Measurements from ENCODE around the gene AGBL1. TPM values are rescaled to one million over a fixed set of nuclear protein-coding genes. Genes with fewer than 3 reads are reported as not detected.

AGBL1 gene
- total RNA-seq, 3 donors from 2014 or later (not counting 1 experiment from before 2014, with no cell fraction given), result not detected

- intact Hi-C loops (cut with micrococcal nuclease), result no loop called here
- no peaks in the 10 kb centered on the region for H3K36me3 Mint-ChIP-seq
- H3K27me3 Mint-ChIP-seq (ENCODE audit: low read depth in 2 of 2), result peaks cover 0 to 6% of the 10 kb centered on the region in 2 donors
- TF ChIP-seq, protein P1, sequence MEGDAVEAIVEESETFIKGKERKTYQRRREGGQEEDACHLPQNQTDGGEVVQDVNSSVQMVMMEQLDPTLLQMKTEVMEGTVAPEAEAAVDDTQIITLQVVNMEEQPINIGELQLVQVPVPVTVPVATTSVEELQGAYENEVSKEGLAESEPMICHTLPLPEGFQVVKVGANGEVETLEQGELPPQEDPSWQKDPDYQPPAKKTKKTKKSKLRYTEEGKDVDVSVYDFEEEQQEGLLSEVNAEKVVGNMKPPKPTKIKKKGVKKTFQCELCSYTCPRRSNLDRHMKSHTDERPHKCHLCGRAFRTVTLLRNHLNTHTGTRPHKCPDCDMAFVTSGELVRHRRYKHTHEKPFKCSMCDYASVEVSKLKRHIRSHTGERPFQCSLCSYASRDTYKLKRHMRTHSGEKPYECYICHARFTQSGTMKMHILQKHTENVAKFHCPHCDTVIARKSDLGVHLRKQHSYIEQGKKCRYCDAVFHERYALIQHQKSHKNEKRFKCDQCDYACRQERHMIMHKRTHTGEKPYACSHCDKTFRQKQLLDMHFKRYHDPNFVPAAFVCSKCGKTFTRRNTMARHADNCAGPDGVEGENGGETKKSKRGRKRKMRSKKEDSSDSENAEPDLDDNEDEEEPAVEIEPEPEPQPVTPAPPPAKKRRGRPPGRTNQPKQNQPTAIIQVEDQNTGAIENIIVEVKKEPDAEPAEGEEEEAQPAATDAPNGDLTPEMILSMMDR (IDR thresholded peaks at IDR 0.05), result no peak
- H3K4me3 Mint-ChIP-seq, result no peak overlapping the region
- Histone ChIP-seq H3K4me3 (ENCODE audit: low read length) (no peak overlapping the region), H3K4me1 (ENCODE audit: control insufficient read depth, insufficient read depth, low read length) (no peaks in the 10 kb centered on the region), H3K27ac (ENCODE audit: low read length) (no peak overlapping the region), H3K9me3 (ENCODE audit: control insufficient read depth, insufficient read depth, low read length) (no peaks in the 10 kb centered on the region), H3K36me3 (ENCODE audit: control insufficient read depth, insufficient read depth, low read length) (no peaks in the 10 kb centered on the region), H3K27me3 (ENCODE audit: control insufficient read depth, insufficient read depth, low read length) (no peaks in the 10 kb centered on the region)
- no peak overlapping the region for H3K27ac Mint-ChIP-seq
- ATAC-seq, result no peak
- no peaks in the 10 kb centered on the region for H3K4me1 Mint-ChIP-seq
- WGBS (ENCODE audit: insufficient coverage), result 77% methylated on average over 3 of the region's 6 CpGs
- no peaks in the 10 kb centered on the region for H3K9me3 Mint-ChIP-seq
- DNase-seq, result no peak
Measured at GRCh38 chr15:86054338-86054737, 25.3 kb upstream of the AGBL1 start.

DNA sequence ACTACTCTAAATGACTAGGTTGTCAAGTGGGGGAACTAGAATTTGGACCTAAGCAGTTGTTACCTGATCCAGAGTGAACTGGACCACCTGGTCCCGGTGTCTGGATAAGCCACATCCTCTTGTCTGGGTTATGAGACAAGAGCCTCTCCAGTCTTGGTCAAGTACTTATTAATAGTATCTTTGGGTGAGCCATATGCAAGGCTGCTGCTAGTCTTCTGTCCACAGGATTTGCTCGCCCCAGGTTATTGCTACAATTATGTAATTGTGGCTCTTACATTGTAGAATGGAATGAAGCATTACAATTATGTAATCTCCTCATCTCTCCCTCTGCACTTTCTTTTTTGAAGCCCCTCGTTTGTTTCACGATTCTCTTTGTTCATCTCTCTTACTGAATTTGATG is 24.0 kb upstream of the AGBL1 start:
- Mint-ChIP-seq H3K4me1 (no peaks in the 10 kb centered on the region), H3K9me3 (no peaks in the 10 kb centered on the region), H3K27ac (no peak overlapping the region), H3K4me3 (no peak overlapping the region), H3K27me3 (ENCODE audit: low read depth in 2 of 2) (peaks cover 0 to 6% of the 10 kb centered on the region in 2 donors), H3K36me3 (no peaks in the 10 kb centered on the region)
- no peaks in the 10 kb centered on the region for H3K27me3 ChIP-seq (ENCODE audit: control insufficient read depth, insufficient read depth, low read length)
- no peaks in the 10 kb centered on the region for H3K9me3 ChIP-seq (ENCODE audit: control insufficient read depth, insufficient read depth, low read length)
- intact Hi-C loops (cut with micrococcal nuclease), result no loop called here
- H3K4me3 ChIP-seq (ENCODE audit: low read length), result no peak overlapping the region
- WGBS (ENCODE audit: insufficient coverage), result 79% methylated on average over 3 of the region's 4 CpGs
- no peaks in the 10 kb centered on the region for H3K36me3 ChIP-seq (ENCODE audit: control insufficient read depth, insufficient read depth, low read length)
- H3K4me1 ChIP-seq (ENCODE audit: control insufficient read depth, insufficient read depth, low read length), result no peaks in the 10 kb centered on the region
- no peak for ATAC-seq
- TF ChIP-seq, protein P1 (IDR thresholded peaks at IDR 0.05), result no peak
- DNase-seq, result no peak
- H3K27ac ChIP-seq (ENCODE audit: low read length), result no peak overlapping the region

DNA sequence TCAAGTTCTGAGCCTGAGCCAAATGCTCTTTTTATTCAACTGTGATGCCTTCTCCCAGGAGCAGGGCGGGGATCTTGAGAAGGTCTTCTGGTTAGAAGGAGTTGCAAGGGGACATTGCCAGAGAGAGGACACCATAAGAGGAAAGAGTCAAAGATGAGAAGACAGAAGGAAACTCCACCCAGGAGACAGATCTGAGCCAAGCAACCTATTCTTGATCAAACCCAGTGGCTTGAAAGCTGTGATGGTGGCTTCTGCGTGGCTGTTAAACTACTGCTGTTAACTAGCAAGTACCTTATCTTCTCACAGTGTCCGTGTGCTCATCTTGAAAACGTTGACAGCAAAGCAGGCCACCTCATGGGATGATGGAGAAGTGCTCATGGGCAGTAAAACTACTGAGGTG is 19.8 kb upstream of the AGBL1 start:
- no peak overlapping the region for H3K27ac ChIP-seq (ENCODE audit: low read length)
- Mint-ChIP-seq H3K27me3 (ENCODE audit: low read depth in 2 of 2) (peaks cover 6 to 7% of the 10 kb centered on the region in 2 donors), H3K27ac (no peak overlapping the region), H3K36me3 (no peaks in the 10 kb centered on the region), H3K9me3 (no peaks in the 10 kb centered on the region), H3K4me3 (no peak overlapping the region), H3K4me1 (no peaks in the 10 kb centered on the region)
- H3K27me3 ChIP-seq (ENCODE audit: control insufficient read depth, insufficient read depth, low read length), result no peaks in the 10 kb centered on the region
- TF ChIP-seq, protein P1 (IDR thresholded peaks at IDR 0.05), result no peak
- H3K4me3 ChIP-seq (ENCODE audit: low read length), result no peak overlapping the region
- no peaks in the 10 kb centered on the region for H3K9me3 ChIP-seq (ENCODE audit: control insufficient read depth, insufficient read depth, low read length)
- H3K36me3 ChIP-seq (ENCODE audit: control insufficient read depth, insufficient read depth, low read length), result no peaks in the 10 kb centered on the region
- DNase-seq (no peak), ATAC-seq (no peak)
- intact Hi-C loops (cut with micrococcal nuclease), result no loop called here
- no peaks in the 10 kb centered on the region for H3K4me1 ChIP-seq (ENCODE audit: control insufficient read depth, insufficient read depth, low read length)
- 67% methylated on average over 4 of the region's 4 CpGs for WGBS (ENCODE audit: insufficient coverage)

GRCh38 chr15:86060674-86061073 is 19.0 kb upstream of the AGBL1 start:
- H3K36me3 Mint-ChIP-seq, result no peaks in the 10 kb centered on the region
- DNase-seq (no peak), ATAC-seq (no peak)
- no peaks in the 10 kb centered on the region for H3K36me3 ChIP-seq (ENCODE audit: control insufficient read depth, insufficient read depth, low read length)
- H3K27me3 Mint-ChIP-seq (ENCODE audit: low read depth in 2 of 2), result peaks cover 6 to 7% of the 10 kb centered on the region in 2 donors
- H3K9me3 ChIP-seq (ENCODE audit: control insufficient read depth, insufficient read depth, low read length), result no peaks in the 10 kb centered on the region
- no peaks in the 10 kb centered on the region for H3K27me3 ChIP-seq (ENCODE audit: control insufficient read depth, insufficient read depth, low read length)
- no peak overlapping the region for H3K27ac Mint-ChIP-seq
- H3K9me3 Mint-ChIP-seq, result no peaks in the 10 kb centered on the region
- H3K4me1 Mint-ChIP-seq, result no peaks in the 10 kb centered on the region
- no peak overlapping the region for H3K4me3 ChIP-seq (ENCODE audit: low read length)
- H3K4me3 Mint-ChIP-seq, result no peak overlapping the region
- 71% methylated on average over 3 of the region's 3 CpGs for WGBS (ENCODE audit: insufficient coverage)
- intact Hi-C loops (cut with micrococcal nuclease), result no loop called here
- TF ChIP-seq, protein P1 (IDR thresholded peaks at IDR 0.05), result no peak
- H3K4me1 ChIP-seq (ENCODE audit: control insufficient read depth, insufficient read depth, low read length), result no peaks in the 10 kb centered on the region
- no peak overlapping the region for H3K27ac ChIP-seq (ENCODE audit: low read length)
